NCI-H187 (cell line): ENCODE results near the gene SDK1.

Experiments
- DNase-seq, 2 experiments: peaks; one replicate each; lab custom pipeline; 2025; lab: John Stamatoyannopoulos, UW

Gene SDK1

GRCh38 chr7:3591219-3591618 is 290.2 kb downstream of the SDK1 start:
- DNase-seq, result no peak

- no peak for DNase-seq
Measured at GRCh38 chr7:3591944-3592343, 290.9 kb downstream of the SDK1 start.

GRCh38 chr7:3592401-3593134 is 291.5 kb downstream of the SDK1 start:
- DNase-seq, result no peak

GRCh38 chr7:3594901-3595300 is 293.8 kb downstream of the SDK1 start:
- DNase-seq, result no peak

GRCh38 chr7:3598854-3599253 is 297.8 kb downstream of the SDK1 start:
- no peak for DNase-seq

- no peak for DNase-seq
Measured at GRCh38 chr7:3605222-3605621, 304.2 kb downstream of the SDK1 start.

GRCh38 chr7:3606436-3606835 is 305.4 kb downstream of the SDK1 start:
- DNase-seq, result no peak

GRCh38 chr7:3607847-3608246 is 306.8 kb downstream of the SDK1 start:
- DNase-seq, result no peak

- DNase-seq, result peak; percentile 6 to 15
Measured at GRCh38 chr7:3616306-3616705, 315.3 kb downstream of the SDK1 start.

- DNase-seq, result no peak
Measured at GRCh38 chr7:3630081-3630480, 329.0 kb downstream of the SDK1 start.

- DNase-seq, result no peak
Measured at GRCh38 chr7:3634396-3634795, 333.3 kb downstream of the SDK1 start.

- DNase-seq, result no peak
Measured at GRCh38 chr7:3636131-3636860, 335.2 kb downstream of the SDK1 start.

- DNase-seq, result no peak
Measured at GRCh38 chr7:3639253-3639652, 338.2 kb downstream of the SDK1 start.

GRCh38 chr7:3641582-3641981 is 340.5 kb downstream of the SDK1 start:
- DNase-seq, result no peak

GRCh38 chr7:3643091-3643490 is 342.0 kb downstream of the SDK1 start:
- DNase-seq, result no peak

- no peak for DNase-seq
Measured at GRCh38 chr7:3648276-3648675, 347.2 kb downstream of the SDK1 start.

GRCh38 chr7:3649250-3649649 is 348.2 kb downstream of the SDK1 start:
- no peak for DNase-seq

- DNase-seq, result no peak
Measured at GRCh38 chr7:3649678-3650440, 348.8 kb downstream of the SDK1 start.

- no peak for DNase-seq
Measured at GRCh38 chr7:3650844-3651243, 349.8 kb downstream of the SDK1 start.

GRCh38 chr7:3655635-3656034 is 354.6 kb downstream of the SDK1 start:
- no peak for DNase-seq

- DNase-seq, result no peak
Measured at GRCh38 chr7:3657206-3657605, 356.2 kb downstream of the SDK1 start.

GRCh38 chr7:3668743-3669142 is 367.7 kb downstream of the SDK1 start:
- no peak for DNase-seq

- no peak for DNase-seq
Measured at GRCh38 chr7:3670898-3671297, 369.8 kb downstream of the SDK1 start.
